ENCODE results near the gene ACTN4. TPM values are rescaled to one million over a fixed set of nuclear protein-coding genes. Genes with fewer than 3 reads are reported as not detected.

The ACTN4 gene
- total RNA-seq (2021) (484 to 511 TPM (median 506 TPM) in 3 replicates), Bru-seq, nascent RNA (percentile 78 among the genes with signal in this experiment)
- long read RNA-seq, experiment 1, full-length matches to known transcripts, result 18 of 110 reads
- long read RNA-seq, experiment 1, partial matches to known transcripts, result 39 of 110 reads
- long read RNA-seq, experiment 1, other reads (novel, unspliced or antisense), result 53 of 110 reads
- long read RNA-seq, experiment 2, full-length matches to known transcripts, result 34 of 253 reads
- long read RNA-seq, experiment 2, partial matches to known transcripts, result 142 of 253 reads
- long read RNA-seq, experiment 2, other reads (novel, unspliced or antisense), result 77 of 253 reads
- long read RNA-seq, experiment 3, partial matches to known transcripts, result 1 of 4 reads
- long read RNA-seq, experiment 3, other reads (novel, unspliced or antisense), result 3 of 4 reads

DNA sequence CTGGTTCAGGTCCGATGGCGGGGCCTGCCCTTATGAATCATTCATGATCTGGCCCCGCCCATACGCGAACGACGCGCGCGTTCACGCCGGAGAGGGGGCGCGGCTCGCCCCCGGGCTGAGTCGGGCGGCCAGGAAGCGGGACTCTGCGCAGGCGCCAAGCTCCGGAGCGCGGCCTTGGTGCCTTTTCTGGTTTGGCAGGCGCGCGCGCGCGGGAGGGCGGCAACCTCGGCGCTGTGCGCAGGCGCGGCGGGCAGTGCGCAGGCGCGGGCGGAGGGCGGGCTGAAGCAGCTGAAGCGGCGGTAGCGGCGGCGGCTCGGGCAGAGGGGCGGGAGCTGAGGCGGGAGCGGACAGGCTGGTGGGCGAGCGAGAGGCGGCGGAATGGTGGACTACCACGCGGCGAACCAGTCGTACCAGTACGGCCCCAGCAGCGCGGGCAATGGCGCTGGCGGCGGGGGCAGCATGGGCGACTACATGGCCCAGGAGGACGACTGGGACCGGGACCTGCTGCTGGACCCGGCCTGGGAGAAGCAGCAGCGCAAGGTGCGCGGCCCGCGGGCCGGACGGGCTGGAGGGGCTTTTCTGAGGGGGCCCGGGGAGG is at the start of gene ACTN4:
Gene ACTN4, plus strand, starts transcription at position 282 of the 598 bp plus-strand sequence. Its CDS starts 97 bp downstream, at position 379.
- Mint-ChIP-seq H3K4me1 (peaks cover 52% of the 10 kb centered on the region), H3K36me3 (no peaks in the 10 kb centered on the region), H3K27ac (peak within 1 kb of the TSS; percentile 93), H3K4me3 (peak within 1 kb of the TSS; percentile 94), H3K27me3 (ENCODE audit: low read depth) (no peaks in the 10 kb centered on the region), H3K9me3 (no peaks in the 10 kb centered on the region)
- peak; percentile 83 for ATAC-seq
- ChIA-PET POLR2A (interaction anchor here (0.6 to 4.6 kb wide), 19 partner anchors 11 to 744 kb away, joined by 3 to 44 read pairs (median 4); partner anchors contain the start of genes EIF3K, GGN, MED29 and PAF1), CTCF (interaction anchor here (0.5 to 7.0 kb wide), 18 partner anchors 12 to 461 kb away, joined by 3 to 101 read pairs (median 4); partner anchors contain the start of genes EIF3K, FAM98C, GGN and MRPS12)
- DNase-seq (ENCODE audit: low spot score), result peak; percentile 100
- TF ChIP-seq JAZF1 (CRISPR knock-in tag; IDR thresholded peaks at IDR 0.05) (no peak), JUN (CRISPR knock-in tag; IDR thresholded peaks at IDR 0.05) (no peak), MYBL2 (CRISPR knock-in tag; IDR thresholded peaks at IDR 0.05) (no peak; the same call in 1 of the 2 replicates), SOX15 (CRISPR knock-in tag; IDR thresholded peaks at IDR 0.05) (no peak), SMAD4 (CRISPR knock-in tag; IDR thresholded peaks at IDR 0.05) (no peak), ZNF219 (CRISPR knock-in tag; IDR thresholded peaks at IDR 0.05; ENCODE audit: borderline replicate concordance) (no peak), OVOL2 (CRISPR knock-in tag; IDR thresholded peaks at IDR 0.05; ENCODE audit: borderline replicate concordance) (no peak), ZNF396 (CRISPR knock-in tag; IDR thresholded peaks at IDR 0.05; ENCODE audit: borderline replicate concordance) (no peak), NR1H2 (CRISPR knock-in tag; IDR thresholded peaks at IDR 0.05) (no peak), CREM (CRISPR knock-in tag; IDR thresholded peaks at IDR 0.05) (0 out of 2 replicates have a peak, but pooled peaks have one; percentile 44), TCF7 (CRISPR knock-in tag; IDR thresholded peaks at IDR 0.05; ENCODE audit: low read depth) (no peak), CDX4 (CRISPR knock-in tag; IDR thresholded peaks at IDR 0.05; ENCODE audit: borderline replicate concordance) (no peak), RORB (CRISPR knock-in tag; IDR thresholded peaks at IDR 0.05) (no peak), NFE2L1 (CRISPR knock-in tag; IDR thresholded peaks at IDR 0.05) (no peak), FOXK1 (CRISPR knock-in tag; IDR thresholded peaks at IDR 0.05) (peak; percentile 35; the same call in 1 of the 2 replicates), NR3C1 (CRISPR knock-in tag; conservative IDR thresholded peaks at IDR 0.05; ENCODE audit: low read depth) (no peak), ZSCAN18 (CRISPR knock-in tag; IDR thresholded peaks at IDR 0.05) (no peak), GABPB1 (CRISPR knock-in tag; IDR thresholded peaks at IDR 0.05) (peak; percentile 43; the same call in 1 of the 2 replicates), GRHL2 (CRISPR knock-in tag; IDR thresholded peaks at IDR 0.05; ENCODE audit: insufficient replicate concordance, severe bottlenecking) (no peak), HMGA2 (CRISPR knock-in tag; IDR thresholded peaks at IDR 0.05) (no peak), TP53 (CRISPR knock-in tag; IDR thresholded peaks at IDR 0.05) (no peak), NR2C2 (CRISPR knock-in tag; IDR thresholded peaks at IDR 0.05) (no peak)
- TF ChIP-seq, protein P1, sequence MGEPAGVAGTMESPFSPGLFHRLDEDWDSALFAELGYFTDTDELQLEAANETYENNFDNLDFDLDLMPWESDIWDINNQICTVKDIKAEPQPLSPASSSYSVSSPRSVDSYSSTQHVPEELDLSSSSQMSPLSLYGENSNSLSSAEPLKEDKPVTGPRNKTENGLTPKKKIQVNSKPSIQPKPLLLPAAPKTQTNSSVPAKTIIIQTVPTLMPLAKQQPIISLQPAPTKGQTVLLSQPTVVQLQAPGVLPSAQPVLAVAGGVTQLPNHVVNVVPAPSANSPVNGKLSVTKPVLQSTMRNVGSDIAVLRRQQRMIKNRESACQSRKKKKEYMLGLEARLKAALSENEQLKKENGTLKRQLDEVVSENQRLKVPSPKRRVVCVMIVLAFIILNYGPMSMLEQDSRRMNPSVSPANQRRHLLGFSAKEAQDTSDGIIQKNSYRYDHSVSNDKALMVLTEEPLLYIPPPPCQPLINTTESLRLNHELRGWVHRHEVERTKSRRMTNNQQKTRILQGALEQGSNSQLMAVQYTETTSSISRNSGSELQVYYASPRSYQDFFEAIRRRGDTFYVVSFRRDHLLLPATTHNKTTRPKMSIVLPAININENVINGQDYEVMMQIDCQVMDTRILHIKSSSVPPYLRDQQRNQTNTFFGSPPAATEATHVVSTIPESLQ (CRISPR knock-in tag; IDR thresholded peaks at IDR 0.05), result no peak
- TF ChIP-seq, protein P2, sequence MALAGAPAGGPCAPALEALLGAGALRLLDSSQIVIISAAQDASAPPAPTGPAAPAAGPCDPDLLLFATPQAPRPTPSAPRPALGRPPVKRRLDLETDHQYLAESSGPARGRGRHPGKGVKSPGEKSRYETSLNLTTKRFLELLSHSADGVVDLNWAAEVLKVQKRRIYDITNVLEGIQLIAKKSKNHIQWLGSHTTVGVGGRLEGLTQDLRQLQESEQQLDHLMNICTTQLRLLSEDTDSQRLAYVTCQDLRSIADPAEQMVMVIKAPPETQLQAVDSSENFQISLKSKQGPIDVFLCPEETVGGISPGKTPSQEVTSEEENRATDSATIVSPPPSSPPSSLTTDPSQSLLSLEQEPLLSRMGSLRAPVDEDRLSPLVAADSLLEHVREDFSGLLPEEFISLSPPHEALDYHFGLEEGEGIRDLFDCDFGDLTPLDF (CRISPR knock-in tag; IDR thresholded peaks at IDR 0.05), result no peak
- TF ChIP-seq, protein P3, sequence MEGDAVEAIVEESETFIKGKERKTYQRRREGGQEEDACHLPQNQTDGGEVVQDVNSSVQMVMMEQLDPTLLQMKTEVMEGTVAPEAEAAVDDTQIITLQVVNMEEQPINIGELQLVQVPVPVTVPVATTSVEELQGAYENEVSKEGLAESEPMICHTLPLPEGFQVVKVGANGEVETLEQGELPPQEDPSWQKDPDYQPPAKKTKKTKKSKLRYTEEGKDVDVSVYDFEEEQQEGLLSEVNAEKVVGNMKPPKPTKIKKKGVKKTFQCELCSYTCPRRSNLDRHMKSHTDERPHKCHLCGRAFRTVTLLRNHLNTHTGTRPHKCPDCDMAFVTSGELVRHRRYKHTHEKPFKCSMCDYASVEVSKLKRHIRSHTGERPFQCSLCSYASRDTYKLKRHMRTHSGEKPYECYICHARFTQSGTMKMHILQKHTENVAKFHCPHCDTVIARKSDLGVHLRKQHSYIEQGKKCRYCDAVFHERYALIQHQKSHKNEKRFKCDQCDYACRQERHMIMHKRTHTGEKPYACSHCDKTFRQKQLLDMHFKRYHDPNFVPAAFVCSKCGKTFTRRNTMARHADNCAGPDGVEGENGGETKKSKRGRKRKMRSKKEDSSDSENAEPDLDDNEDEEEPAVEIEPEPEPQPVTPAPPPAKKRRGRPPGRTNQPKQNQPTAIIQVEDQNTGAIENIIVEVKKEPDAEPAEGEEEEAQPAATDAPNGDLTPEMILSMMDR (IDR thresholded peaks at IDR 0.05), result no peak
- TF ChIP-seq, protein P4, sequence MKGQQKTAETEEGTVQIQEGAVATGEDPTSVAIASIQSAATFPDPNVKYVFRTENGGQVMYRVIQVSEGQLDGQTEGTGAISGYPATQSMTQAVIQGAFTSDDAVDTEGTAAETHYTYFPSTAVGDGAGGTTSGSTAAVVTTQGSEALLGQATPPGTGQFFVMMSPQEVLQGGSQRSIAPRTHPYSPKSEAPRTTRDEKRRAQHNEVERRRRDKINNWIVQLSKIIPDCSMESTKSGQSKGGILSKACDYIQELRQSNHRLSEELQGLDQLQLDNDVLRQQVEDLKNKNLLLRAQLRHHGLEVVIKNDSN (CRISPR knock-in tag; IDR thresholded peaks at IDR 0.05), result no peak
- TF ChIP-seq, protein P5, sequence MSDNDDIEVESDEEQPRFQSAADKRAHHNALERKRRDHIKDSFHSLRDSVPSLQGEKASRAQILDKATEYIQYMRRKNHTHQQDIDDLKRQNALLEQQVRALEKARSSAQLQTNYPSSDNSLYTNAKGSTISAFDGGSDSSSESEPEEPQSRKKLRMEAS (CRISPR knock-in tag; IDR thresholded peaks at IDR 0.05), result peak; percentile 41; the same call in 1 of the 2 replicates
- TF ChIP-seq, protein P6, sequence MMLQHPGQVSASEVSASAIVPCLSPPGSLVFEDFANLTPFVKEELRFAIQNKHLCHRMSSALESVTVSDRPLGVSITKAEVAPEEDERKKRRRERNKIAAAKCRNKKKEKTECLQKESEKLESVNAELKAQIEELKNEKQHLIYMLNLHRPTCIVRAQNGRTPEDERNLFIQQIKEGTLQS (CRISPR knock-in tag; conservative IDR thresholded peaks at IDR 0.05), result no peak
